Measurements from ENCODE around the gene CCNA1. TPM values are rescaled to one million over a fixed set of nuclear protein-coding genes. Genes with fewer than 3 reads are reported as not detected.

CCNA1 gene
- total and polyA plus RNA-seq, 10 of the 15 experiments (the other 5 are each of a cell fraction or from before 2014, with no cell fraction given): 0.38 to 6.0 (median 1.1) TPM

DNA sequence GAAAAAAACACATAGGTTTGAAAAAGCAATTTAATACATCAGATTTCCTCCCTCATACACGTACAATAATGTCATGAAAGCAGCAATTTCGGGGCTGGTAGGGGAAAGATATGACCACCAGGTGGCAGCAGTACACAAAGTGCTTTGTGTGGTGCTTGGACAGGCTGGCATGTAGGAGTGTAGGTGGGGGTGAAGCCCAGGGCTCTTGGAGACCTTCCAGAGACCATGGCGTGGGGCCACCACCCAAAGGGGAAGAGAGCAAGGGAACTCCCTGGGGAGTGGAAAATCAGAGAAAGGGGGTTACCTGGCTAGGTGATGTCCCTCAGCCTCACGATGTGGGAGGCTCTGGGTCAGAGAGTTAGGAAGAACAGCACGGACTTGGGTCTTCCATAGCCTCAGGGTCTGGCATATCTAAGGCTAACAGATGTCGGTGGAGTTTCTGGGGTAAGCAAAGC is 11.8 kb upstream of the CCNA1 start (continued):
- no peak for TF ChIP-seq CUX1 (IDR thresholded peaks at IDR 0.05; ENCODE audit: insufficient replicate concordance, low read depth, low read length)
- no peak for TF ChIP-seq TCF3 (IDR thresholded peaks at IDR 0.05; ENCODE audit: borderline replicate concordance, insufficient read depth, low read depth, low read length)
- TF ChIP-seq, protein P1, sequence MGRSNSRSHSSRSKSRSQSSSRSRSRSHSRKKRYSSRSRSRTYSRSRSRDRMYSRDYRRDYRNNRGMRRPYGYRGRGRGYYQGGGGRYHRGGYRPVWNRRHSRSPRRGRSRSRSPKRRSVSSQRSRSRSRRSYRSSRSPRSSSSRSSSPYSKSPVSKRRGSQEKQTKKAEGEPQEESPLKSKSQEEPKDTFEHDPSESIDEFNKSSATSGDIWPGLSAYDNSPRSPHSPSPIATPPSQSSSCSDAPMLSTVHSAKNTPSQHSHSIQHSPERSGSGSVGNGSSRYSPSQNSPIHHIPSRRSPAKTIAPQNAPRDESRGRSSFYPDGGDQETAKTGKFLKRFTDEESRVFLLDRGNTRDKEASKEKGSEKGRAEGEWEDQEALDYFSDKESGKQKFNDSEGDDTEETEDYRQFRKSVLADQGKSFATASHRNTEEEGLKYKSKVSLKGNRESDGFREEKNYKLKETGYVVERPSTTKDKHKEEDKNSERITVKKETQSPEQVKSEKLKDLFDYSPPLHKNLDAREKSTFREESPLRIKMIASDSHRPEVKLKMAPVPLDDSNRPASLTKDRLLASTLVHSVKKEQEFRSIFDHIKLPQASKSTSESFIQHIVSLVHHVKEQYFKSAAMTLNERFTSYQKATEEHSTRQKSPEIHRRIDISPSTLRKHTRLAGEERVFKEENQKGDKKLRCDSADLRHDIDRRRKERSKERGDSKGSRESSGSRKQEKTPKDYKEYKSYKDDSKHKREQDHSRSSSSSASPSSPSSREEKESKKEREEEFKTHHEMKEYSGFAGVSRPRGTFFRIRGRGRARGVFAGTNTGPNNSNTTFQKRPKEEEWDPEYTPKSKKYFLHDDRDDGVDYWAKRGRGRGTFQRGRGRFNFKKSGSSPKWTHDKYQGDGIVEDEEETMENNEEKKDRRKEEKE (IDR thresholded peaks at IDR 0.05): no peak
- TF ChIP-seq, protein P2, sequence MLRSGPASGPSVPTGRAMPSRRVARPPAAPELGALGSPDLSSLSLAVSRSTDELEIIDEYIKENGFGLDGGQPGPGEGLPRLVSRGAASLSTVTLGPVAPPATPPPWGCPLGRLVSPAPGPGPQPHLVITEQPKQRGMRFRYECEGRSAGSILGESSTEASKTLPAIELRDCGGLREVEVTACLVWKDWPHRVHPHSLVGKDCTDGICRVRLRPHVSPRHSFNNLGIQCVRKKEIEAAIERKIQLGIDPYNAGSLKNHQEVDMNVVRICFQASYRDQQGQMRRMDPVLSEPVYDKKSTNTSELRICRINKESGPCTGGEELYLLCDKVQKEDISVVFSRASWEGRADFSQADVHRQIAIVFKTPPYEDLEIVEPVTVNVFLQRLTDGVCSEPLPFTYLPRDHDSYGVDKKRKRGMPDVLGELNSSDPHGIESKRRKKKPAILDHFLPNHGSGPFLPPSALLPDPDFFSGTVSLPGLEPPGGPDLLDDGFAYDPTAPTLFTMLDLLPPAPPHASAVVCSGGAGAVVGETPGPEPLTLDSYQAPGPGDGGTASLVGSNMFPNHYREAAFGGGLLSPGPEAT (IDR thresholded peaks at IDR 0.05; ENCODE audit: low read depth): 0 out of 2 replicates have a peak, but pooled peaks have one; percentile 18
- TF ChIP-seq CREM (IDR thresholded peaks at IDR 0.05; ENCODE audit: low read depth): no peak
- no peak for TF ChIP-seq RCOR1 (conservative IDR thresholded peaks at IDR 0.05; ENCODE audit: low read depth, low read length)
- TF ChIP-seq SMAD5 (IDR thresholded peaks at IDR 0.05; ENCODE audit: low read depth): no peak
- TF ChIP-seq FOXK2 (IDR thresholded peaks at IDR 0.05): no peak
- TF ChIP-seq BCL3 (IDR thresholded peaks at IDR 0.05; ENCODE audit: borderline replicate concordance, insufficient read depth, low read depth, low read length, poor library complexity, severe bottlenecking): no peak
- TF ChIP-seq, protein P3, sequence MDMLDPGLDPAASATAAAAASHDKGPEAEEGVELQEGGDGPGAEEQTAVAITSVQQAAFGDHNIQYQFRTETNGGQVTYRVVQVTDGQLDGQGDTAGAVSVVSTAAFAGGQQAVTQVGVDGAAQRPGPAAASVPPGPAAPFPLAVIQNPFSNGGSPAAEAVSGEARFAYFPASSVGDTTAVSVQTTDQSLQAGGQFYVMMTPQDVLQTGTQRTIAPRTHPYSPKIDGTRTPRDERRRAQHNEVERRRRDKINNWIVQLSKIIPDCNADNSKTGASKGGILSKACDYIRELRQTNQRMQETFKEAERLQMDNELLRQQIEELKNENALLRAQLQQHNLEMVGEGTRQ (IDR thresholded peaks at IDR 0.05; ENCODE audit: borderline replicate concordance, low read depth, low read length): no peak
- TF ChIP-seq MYB (IDR thresholded peaks at IDR 0.05; ENCODE audit: borderline replicate concordance, low read depth, low read length): no peak
- TF ChIP-seq SREBF1 (IDR thresholded peaks at IDR 0.05; ENCODE audit: low read length): no peak
- TF ChIP-seq CBX3 (IDR thresholded peaks at IDR 0.05; ENCODE audit: borderline replicate concordance, low read depth): no peak
- TF ChIP-seq NFYB (IDR thresholded peaks at IDR 0.05; ENCODE audit: insufficient read depth, low read depth, low read length): no peak
- no peak for TF ChIP-seq CBX5 (IDR thresholded peaks at IDR 0.05; ENCODE audit: low read depth)

All from GM12878 (cell line).